ENCODE measurements around the gene POLG2.

GRCh38 chr17:64504769-64505339 lies 8.0 kb upstream of the POLG2 start:
- TF ChIP-seq CTCF (IDR thresholded peaks at IDR 0.05) (no peak), POLR2A (IDR thresholded peaks at IDR 0.05) (no peak)
